Ishikawa (cell line): Measurements from ENCODE around the gene RALGAPA2.
A peak's percentile ranks its signal among the peaks of the same experiment; 100 is the strongest.

Source experiments
- CEBPB ChIP-seq: IDR thresholded peaks from 2 replicates; pipeline ENCODE4 v1.6.1; 2012
- CREB1 ChIP-seq: IDR thresholded peaks from 2 replicates; pipeline ENCODE4 v1.6.1; 2012; ENCODE audit warnings: low read depth
- EGR1 ChIP-seq: IDR thresholded peaks from 2 replicates; pipeline ENCODE4 v1.6.1; 2012
- EP300 ChIP-seq: IDR thresholded peaks from 2 replicates; pipeline ENCODE4 v1.6.1; 2012; ENCODE audit warnings: borderline replicate concordance
- FOXM1 ChIP-seq: IDR thresholded peaks from 2 replicates; pipeline ENCODE4 v1.6.1; 2012; ENCODE audit warnings: low read depth, borderline replicate concordance
- NFIC ChIP-seq: IDR thresholded peaks from 2 replicates; pipeline ENCODE4 v1.6.1; 2012
- RAD21 ChIP-seq: IDR thresholded peaks from 2 replicates; pipeline ENCODE4 v1.6.1; 2012; ENCODE audit warnings: low read depth
- TAF1 ChIP-seq: IDR thresholded peaks from 2 replicates; pipeline ENCODE4 v1.6.1; 2012; ENCODE audit warnings: low read depth, mild to moderate bottlenecking
- TCF12 ChIP-seq: IDR thresholded peaks from 2 replicates; pipeline ENCODE4 v1.6.1; 2012; ENCODE audit warnings: low read depth
- TEAD4 ChIP-seq: IDR thresholded peaks from 2 replicates; pipeline ENCODE4 v1.6.1; 2012
- YY1 ChIP-seq: IDR thresholded peaks from 2 replicates; pipeline ENCODE4 v1.6.1; 2012; ENCODE audit warnings: low read depth
- ZBTB7A ChIP-seq: IDR thresholded peaks from 2 replicates; pipeline ENCODE4 v1.6.1; 2012; ENCODE audit warnings: low read depth
- TF ChIP-seq, protein P1 (sequence below): IDR thresholded peaks from 2 replicates; pipeline ENCODE4 v1.6.1; 2012
- TF ChIP-seq, protein P2 (sequence below): IDR thresholded peaks from 2 replicates; pipeline ENCODE4 v1.6.1; 2012
- TF ChIP-seq, protein P3 (sequence below): IDR thresholded peaks from 2 replicates; pipeline ENCODE4 v1.6.1; 2012; ENCODE audit warnings: low read depth, mild to moderate bottlenecking

The RALGAPA2 gene

DNA sequence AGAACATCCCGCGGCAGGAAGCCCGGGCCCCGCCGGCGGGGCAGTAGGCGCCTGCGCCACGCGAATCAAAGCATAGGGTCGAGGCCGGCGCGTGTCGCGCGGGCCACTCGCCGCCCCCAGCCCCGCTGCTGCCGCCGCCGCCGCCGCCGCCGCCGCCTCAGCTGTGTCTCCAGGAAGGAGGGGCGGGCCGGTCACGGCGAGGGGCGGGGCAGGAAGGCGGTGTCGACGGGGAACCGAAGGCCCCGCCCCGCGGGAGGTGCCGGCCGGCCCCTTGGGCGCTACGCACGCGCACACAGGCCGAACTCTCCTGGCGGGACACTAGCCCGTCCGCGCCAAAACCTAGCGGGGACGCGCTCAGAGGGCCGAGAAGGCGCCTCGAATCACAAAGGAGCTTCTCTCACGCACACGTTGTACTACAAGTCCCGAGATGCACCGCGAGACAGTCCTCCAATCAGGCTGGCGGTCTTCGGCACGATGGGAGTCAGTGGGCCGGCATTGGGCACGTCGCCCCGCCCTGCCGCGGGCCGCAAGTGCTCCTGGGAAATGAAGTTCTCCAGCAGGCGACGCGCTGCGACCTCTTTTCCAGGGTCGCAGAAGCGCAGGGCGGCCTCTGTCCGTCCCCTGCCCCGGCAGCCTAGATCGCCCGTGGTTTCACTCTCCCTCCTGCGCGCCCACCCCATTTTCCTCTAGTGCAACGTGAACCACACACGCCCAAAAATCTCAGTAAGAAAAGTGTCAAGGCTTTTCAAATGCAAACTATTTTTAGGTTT lies at the start of gene RALGAPA2:
Gene RALGAPA2 (minus strand): TSS at position 171 of the 770 bp plus-strand sequence. CDS start 164 bp downstream, at position 7.
- peak; percentile 40; the same call in 1 of the 2 replicates for TF ChIP-seq TCF12
- no peak for TF ChIP-seq CEBPB
- TF ChIP-seq YY1, result peak; percentile 37; the same call in 1 of the 2 replicates
- TF ChIP-seq, protein P1, sequence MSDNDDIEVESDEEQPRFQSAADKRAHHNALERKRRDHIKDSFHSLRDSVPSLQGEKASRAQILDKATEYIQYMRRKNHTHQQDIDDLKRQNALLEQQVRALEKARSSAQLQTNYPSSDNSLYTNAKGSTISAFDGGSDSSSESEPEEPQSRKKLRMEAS, result peak; percentile 68
- TF ChIP-seq EP300, result no peak
- no peak for TF ChIP-seq RAD21
- no peak for TF ChIP-seq EGR1
- TF ChIP-seq NFIC, result no peak
- 0 out of 2 replicates have a peak, but pooled peaks have one; percentile 31 for TF ChIP-seq CREB1
- TF ChIP-seq, protein P2, sequence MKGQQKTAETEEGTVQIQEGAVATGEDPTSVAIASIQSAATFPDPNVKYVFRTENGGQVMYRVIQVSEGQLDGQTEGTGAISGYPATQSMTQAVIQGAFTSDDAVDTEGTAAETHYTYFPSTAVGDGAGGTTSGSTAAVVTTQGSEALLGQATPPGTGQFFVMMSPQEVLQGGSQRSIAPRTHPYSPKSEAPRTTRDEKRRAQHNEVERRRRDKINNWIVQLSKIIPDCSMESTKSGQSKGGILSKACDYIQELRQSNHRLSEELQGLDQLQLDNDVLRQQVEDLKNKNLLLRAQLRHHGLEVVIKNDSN, result peak; percentile 81
- TF ChIP-seq FOXM1, result no peak
- TF ChIP-seq, protein P3, sequence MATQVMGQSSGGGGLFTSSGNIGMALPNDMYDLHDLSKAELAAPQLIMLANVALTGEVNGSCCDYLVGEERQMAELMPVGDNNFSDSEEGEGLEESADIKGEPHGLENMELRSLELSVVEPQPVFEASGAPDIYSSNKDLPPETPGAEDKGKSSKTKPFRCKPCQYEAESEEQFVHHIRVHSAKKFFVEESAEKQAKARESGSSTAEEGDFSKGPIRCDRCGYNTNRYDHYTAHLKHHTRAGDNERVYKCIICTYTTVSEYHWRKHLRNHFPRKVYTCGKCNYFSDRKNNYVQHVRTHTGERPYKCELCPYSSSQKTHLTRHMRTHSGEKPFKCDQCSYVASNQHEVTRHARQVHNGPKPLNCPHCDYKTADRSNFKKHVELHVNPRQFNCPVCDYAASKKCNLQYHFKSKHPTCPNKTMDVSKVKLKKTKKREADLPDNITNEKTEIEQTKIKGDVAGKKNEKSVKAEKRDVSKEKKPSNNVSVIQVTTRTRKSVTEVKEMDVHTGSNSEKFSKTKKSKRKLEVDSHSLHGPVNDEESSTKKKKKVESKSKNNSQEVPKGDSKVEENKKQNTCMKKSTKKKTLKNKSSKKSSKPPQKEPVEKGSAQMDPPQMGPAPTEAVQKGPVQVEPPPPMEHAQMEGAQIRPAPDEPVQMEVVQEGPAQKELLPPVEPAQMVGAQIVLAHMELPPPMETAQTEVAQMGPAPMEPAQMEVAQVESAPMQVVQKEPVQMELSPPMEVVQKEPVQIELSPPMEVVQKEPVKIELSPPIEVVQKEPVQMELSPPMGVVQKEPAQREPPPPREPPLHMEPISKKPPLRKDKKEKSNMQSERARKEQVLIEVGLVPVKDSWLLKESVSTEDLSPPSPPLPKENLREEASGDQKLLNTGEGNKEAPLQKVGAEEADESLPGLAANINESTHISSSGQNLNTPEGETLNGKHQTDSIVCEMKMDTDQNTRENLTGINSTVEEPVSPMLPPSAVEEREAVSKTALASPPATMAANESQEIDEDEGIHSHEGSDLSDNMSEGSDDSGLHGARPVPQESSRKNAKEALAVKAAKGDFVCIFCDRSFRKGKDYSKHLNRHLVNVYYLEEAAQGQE, result no peak
- TF ChIP-seq TEAD4, result no peak
- TF ChIP-seq TAF1, result no peak
- no peak; the same call in 1 of the 2 replicates for TF ChIP-seq ZBTB7A

DNA sequence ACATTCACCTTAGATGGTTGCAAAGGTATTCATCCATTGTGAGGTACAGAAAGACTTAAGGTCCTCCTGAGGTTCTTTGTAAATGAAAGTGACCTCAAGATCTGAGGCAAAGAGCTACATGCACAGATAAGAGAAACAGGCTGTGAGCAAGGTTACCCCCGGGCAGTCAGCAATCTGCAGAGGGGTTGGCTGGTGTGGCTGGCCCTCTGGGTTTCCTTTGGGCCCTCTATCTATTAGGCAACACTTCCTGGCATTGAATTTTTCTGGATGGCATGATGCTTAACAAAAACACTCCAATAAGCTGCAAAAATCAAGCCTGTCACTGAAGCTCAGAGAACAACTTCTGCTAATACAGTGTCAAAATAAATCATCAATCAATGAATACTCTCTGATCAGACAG lies 48.9 kb upstream of the RALGAPA2 start:
- TF ChIP-seq TEAD4 (no peak), EP300 (no peak), TAF1 (no peak), TCF12 (no peak), NFIC (no peak)
- TF ChIP-seq, protein P2, result no peak

DNA sequence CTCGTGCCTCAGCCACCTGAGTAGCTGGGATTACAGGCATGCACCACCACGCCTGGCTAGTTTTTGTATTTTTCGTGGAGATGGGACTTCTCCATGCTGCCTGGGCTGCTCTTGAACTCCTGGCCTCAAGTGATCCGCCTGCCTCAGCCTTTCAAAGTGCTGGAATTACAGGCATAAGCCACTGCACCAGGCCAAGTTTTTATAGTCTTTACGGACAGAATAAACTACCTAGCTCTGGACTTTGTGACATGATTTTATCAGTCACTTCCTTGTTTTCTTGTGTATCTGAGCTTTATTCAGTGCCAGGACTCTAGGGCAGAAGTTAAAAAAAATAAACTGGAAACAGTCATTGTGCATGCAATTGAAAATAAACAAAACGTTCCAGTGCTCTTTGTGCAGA lies 46.7 kb upstream of the RALGAPA2 start:
- TF ChIP-seq, protein P1, result no peak
- TF ChIP-seq CEBPB (no peak), TEAD4 (no peak), EGR1 (no peak), YY1 (no peak), ZBTB7A (no peak), FOXM1 (no peak), TCF12 (no peak), RAD21 (no peak), TAF1 (no peak), EP300 (no peak), NFIC (no peak)
- TF ChIP-seq, protein P3, result no peak
- TF ChIP-seq, protein P2, result no peak

DNA sequence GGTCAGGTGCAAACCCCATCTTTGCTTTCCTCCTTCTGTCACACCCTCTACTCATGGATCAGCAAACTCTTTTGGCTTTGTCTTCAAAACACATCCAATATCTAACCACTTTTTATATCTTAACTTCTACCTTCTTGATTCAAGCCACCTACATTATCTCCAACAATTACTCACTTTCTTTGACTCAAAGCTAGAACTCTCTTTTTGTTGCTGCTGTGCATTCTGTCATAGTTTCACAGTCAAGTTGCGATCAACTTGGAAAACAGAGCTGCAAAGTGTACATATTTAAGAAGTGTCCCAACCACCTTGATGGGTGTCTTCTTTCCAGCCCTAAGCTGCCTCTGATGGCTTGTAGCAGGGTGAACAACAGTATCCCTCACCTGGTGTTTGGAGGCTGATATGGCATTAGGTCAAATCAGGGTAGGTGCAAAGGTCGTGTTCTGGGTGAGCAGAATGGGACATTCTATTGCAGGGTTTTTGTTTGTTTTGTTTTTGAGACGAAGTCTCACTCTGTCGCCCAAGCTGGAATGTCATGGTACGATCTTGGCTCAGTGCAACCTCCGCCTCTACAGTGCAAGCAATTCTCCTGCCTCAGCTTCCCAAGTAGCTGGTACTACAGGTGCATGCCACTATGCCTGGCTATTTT lies 43.4 kb upstream of the RALGAPA2 start:
- no peak for TF ChIP-seq TAF1
- no peak for TF ChIP-seq EGR1
- no peak for TF ChIP-seq CREB1
- TF ChIP-seq, protein P1, result no peak
- TF ChIP-seq EP300, result no peak
- TF ChIP-seq CEBPB, result no peak
- no peak for TF ChIP-seq NFIC
- no peak for TF ChIP-seq FOXM1
- TF ChIP-seq YY1, result no peak
- TF ChIP-seq TEAD4, result no peak
- TF ChIP-seq, protein P2, result no peak
- TF ChIP-seq, protein P3, result no peak
- TF ChIP-seq RAD21, result no peak
- no peak for TF ChIP-seq ZBTB7A
- TF ChIP-seq TCF12, result no peak
